ENCODE data around the gene GRM7.

Gene GRM7

DNA sequence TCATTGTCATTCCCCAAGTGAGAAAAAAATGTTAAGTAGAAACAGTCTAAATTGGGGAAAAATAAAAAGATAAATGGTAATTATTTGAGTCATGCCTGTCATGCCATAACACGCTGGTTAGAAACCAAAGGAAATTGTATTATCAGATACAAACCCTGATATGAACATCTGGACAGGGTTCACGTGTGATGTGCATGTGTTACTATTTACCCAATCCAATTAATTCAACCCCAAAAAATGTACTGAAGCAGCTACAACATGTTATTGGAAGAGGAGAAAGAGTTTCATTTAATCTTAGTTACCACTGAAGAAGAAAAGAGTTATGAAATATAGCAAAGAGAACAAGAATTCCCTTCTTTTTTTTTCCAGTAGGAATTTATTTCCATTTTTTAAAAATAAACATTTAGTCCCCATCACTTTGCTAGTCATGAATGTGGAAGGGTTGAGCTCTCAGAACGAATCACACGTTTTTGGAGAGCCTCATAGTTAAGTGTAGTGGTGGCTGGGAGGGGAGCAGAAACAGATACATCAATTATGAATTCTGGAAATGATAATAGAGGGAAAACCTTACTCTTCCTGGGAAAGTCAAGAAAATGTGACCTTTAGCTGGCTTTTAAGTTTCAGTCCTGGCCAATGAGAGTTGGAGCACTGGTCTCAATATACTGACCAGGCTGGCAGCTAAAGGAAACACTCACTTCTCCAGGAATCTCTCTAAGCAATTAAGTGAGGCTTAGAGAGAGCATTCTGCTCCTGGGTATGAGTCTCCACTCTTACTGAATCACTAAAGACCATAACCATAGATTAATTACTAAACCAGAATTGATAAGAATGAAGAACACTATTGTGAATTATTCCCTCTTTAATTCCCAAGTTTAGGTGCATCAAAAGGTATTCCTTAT is 796.5 kb downstream of the GRM7 start:
- no peak for DNase-seq (ENCODE audit: low spot score)

DNA sequence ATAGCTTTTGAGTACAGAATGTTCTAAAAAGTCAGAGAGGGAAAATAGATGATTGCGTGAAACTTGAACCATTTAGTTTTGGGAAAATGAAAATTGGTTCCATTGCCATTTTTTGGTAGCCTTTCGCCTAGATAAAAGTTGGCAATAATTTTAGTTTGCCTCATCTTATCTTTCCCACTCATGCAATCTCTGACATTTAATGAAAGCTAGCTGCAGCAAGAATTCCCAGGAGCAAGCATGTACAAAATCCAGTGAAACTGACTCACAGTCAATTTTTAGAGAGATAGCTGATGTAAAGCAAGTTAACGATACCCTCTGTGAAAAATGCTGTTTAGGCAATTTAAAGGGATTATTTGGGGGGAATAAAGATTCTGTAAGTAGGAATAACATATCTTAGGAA is 797.4 kb downstream of the GRM7 start:
- no peak for DNase-seq (ENCODE audit: low spot score)

DNA sequence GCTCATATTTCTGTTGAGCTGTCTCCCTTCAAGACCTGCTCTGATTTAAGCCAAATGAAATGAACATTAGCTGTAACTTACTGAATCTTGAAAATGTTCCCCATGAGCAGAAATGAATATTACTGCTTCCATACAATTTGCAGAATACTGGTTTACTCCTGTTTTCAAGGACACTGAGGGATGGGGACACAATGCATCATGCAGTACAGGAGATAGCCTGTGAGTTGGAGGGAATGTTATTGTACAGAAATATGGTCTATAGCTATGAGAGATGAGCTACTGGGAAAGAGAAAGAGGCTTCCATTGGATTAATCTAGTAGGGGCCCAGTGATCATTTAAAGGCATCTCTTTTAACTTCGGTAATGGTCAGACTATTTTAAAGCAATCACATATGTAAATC is 798.2 kb downstream of the GRM7 start:
- no peak for DNase-seq (ENCODE audit: low spot score)

DNA sequence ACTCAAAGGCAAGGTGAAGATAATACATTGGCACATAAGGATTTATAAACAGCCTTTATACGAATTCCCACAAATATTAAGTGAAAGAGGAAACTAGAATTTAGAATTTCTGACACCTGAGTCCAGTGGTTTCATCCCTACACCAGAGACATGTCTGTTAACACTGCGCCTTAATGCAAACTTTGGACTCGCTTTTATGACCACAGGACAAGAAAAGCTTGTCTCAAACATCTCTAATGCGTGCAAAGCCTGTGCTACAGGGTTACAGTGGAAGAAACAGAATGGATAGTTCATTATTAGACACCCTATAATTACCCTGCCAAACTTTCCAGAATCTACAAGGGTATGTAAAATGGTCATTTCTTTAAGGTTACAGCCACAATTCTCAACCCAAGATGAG is 802.9 kb downstream of the GRM7 start:
- DNase-seq (ENCODE audit: low spot score): no peak

DNA sequence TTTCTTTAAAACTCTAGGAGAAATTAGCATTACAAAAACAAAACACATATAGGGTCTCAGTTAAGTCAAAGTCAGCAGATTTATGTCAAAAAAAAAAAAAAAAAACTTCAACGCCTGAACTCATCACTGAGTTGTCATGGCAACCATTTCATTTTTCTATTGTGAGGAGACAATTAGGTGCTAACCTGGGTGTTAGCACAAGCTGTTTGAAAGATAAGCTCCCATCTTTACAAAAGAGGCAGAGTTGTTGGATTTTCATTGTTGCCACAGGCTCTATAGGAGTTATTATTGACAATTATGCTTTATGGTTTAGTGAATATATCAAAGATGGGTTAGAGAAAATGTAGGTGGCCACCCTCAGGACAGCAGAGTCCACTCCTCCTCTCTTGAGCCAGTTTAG is 806.9 kb downstream of the GRM7 start:
- no peak for DNase-seq (ENCODE audit: low spot score)

DNA sequence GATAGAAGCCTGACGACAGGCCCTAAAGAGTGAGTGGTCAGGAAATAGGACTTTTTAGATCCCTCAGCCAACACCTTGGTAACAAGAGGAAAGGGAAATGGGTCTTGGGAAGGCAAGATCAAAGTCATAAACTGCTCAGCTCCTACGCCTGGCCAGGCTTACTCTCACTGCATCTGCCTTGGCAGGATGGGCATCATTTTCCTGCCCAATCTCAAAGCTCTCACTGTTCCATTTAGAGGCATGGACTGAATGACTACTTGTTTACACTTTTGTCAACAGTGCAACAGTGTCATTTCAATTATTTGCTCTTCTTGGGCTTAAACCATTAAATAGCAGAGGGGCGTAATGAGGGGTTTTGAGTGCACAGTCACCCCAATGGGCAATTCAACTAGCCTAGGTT is 808.7 kb downstream of the GRM7 start:
- no peak for DNase-seq (ENCODE audit: low spot score)

DNA sequence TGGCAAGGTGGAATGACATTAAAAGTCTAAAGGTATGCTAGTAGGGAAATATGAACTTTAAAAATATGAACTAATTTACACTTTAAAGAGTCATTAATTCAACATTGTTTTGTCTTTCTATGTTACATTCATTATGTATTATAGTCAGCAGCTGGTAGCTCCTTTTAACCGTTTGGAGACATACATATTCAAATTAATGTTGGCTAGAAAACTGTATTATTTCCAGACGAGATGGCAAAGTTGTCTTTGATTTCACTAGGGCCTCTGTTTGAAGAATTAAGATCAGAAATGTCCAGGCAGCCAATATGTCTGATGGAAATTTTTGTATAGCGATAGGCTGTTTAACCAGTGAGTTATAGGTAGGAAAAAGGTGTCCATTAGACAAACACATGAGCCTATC is 817.6 kb downstream of the GRM7 start:
- DNase-seq (ENCODE audit: low spot score): no peak

DNA sequence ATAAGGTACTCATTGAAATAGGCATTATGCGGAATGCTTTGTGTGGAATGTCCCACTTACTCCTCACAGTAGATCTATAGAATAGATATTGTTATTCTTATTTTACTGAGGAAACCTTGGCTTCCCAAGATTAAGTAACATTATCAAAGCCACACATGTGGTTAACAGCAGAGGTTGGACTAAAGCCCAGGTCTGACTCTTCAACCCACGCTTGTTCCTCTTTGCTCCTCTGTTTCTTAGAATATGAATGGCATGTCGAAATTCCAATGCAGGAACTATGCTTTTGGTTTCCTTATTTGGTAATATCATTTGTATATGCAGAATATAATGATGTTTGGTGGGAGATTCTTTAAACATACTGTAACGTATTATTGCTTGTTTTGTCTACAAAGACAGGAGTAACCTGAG is 821.9 kb downstream of the GRM7 start:
- DNase-seq (ENCODE audit: low spot score): peak; percentile 23

DNA sequence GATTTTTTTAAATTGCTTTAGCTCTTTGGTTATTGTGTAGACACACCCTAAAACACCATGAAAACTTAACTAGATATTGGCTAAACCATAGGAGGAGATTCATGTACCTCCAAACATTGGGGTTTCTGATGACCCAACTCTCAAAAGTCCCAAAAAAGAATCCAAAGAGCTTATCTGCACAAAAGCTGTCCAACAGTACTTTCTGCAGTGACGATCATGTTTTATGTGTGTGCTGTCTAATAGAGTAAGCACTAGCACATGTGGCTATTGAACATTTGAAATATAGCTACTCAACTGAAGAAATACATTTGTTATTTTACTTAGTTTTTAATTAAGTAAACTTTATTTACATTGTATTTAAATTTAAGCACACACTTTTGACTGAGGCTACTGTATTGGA is 822.5 kb downstream of the GRM7 start:
- no peak for DNase-seq (ENCODE audit: low spot score)

DNA sequence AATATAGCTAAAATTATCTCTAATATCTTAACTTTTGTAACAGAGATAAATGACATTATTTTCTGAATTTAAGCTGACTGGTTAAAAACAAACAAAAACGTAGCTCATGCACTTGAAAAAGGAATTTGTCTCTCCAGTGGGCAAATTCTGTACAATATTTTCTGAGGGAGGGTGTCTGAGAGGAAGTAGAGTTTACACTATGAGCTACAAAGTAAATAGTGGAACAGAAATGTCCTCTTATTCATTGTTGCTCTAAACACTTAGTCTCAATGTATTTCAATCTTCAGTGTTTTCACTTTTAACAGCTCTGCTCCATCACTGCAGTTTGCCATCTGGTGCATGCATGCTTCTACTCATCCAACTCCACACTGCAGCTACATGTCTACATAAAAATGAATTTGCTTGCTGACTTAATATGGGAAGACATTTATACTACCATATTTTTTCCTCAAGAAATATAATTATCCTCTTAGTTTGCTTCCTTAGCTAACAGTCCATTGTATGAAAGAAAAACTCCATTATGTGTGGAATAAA is 823.3 kb downstream of the GRM7 start:
- DNase-seq (ENCODE audit: low spot score): no peak

DNA sequence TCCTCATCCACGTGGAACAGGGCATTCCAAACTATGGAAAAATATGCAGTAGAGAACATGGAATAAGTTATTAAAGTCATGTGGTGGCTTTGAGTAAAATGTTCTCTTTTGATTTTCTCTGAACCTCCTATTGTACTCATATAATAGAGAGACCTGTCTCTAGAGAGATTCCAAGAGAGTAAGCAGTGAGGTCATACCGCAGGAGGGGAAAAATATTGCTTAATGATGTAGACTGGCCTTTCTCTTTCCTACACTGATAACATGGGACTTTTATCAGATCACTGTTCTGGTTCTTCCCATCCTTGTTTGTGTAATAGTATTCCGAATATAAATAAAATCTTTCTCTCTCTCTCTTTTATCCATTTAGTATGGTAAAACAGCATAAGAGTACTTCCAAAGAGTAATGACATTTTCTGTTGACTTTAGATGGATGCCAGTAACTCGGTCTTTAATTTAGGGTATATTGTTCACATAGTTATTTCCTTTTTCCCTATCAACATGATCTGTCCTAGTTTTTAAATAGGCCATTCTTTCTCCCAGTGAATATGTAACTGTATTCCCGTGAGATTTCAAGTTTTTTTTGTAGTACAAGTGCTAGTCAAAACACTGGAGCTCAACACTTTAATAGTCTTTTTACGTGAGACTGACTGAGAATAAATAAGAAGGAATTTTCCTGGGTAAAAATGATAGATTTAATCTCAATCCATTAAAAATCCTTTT is 826.7 kb downstream of the GRM7 start:
- no peak for DNase-seq (ENCODE audit: low spot score)

DNA sequence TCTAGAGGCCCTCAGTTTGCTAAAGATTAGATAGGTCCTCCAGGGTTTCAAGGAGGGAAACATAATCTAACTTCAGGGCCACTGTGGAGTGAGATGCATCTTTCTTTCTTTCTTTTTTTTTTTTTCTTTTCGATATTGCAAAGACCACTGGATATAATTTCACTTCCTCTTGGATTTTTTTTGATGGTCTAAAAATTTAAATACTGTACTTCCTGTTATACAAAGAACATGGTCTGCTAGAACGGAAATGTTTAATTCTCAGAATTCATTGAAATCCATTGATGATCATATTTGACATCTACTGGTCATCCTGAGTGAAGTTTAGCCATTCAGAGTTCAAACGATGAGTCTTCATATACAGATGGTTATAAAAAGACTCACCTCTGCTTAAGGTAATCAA is 832.0 kb downstream of the GRM7 start:
- DNase-seq (ENCODE audit: low spot score): no peak

DNA sequence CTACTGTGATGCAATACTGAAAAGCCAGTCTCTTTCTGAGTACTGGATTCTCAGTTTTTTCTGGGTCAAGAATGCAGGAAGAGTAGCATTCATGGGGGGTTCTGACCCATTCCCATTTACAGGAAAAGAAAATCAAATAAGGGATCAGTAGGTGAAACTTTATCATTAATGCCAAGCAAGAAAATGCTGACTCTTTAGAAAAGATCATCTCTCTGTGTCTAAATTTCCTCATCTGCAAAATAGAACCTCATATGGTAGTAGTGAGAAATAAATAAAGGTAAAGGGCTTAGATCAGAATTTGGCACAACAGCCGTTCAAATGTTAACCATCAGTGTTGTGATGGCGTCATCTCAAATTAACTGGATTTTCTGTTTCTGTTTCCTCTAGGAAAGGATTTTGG is 833.1 kb downstream of the GRM7 start:
- no peak for DNase-seq (ENCODE audit: low spot score)

DNA sequence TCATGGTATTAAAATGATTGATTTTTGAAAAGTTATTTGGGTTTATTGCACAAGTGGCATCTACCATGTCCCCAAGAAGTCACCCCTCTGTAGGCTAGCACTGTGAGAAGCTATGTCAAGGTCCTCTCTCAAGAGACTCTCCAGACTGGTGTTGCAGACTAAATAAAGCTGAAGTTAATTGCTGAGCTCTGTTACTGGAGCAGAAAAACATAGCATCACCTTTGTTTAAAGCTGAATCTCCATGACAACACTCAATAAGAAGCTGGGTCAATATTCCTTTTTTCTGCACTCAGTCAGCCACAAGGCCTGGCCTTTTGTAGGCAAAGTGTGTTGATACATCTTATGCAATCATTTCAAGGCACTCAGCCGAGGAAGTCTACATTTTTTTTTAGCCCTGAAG is 834.1 kb downstream of the GRM7 start:
- no peak for DNase-seq (ENCODE audit: low spot score)

DNA sequence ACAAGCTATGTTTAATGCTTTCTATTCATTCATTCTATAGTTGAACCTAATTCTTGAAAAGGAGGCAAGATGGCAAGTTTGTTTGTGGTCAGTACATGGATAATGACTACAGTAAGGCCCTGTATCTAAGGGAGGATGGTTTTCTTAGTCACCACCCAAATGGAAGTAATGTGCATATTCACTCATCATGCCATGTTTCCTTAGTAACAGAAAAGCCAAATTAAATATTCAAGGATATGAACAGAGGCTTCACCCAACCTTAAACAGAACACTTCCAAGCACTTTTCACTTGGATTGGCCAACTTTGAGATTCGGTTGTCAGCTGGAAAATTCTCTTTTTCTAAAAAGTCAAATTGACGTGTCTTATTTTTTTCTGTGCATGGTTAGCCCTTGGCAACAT is 835.4 kb downstream of the GRM7 start:
- no peak for DNase-seq (ENCODE audit: low spot score)

DNA sequence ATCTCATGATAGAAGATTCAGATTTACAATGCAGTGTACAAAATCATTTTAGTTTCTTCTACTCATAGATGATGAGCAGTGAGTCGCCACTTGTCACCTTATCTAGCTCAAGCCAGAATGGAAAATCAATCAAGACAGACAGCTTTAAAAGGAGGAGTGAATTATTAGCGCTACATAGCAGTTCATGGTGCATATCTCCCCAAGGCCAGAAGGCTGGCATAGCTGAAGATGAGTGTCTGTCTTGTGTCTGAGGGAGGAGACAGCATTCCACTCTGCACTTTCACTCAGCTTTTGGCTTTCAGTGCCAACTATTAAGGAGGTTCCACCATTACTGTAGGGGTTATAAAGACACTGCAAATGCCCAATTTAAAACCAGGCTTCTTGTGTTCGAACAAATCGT is 836.6 kb downstream of the GRM7 start:
- DNase-seq (ENCODE audit: low spot score): no peak

DNA sequence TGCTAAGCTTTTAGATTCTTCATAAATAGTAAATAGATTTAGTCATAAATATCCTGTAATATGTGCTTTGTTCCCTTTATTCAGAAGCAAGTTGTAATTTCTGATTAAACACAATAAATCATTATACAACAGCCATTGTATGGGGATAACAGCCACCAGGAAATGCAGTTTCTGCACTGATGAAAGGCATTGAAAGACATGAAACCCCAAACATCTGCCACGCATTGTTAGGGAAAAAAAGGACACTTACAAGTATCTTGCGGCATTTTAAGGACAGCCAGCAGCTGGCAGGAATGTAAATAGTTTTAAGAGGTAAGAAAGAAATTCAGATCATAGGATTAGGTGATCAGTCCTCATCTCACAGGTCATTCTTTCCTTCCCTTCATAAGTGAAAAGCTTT is 839.6 kb downstream of the GRM7 start:
- no peak for DNase-seq (ENCODE audit: low spot score)

DNA sequence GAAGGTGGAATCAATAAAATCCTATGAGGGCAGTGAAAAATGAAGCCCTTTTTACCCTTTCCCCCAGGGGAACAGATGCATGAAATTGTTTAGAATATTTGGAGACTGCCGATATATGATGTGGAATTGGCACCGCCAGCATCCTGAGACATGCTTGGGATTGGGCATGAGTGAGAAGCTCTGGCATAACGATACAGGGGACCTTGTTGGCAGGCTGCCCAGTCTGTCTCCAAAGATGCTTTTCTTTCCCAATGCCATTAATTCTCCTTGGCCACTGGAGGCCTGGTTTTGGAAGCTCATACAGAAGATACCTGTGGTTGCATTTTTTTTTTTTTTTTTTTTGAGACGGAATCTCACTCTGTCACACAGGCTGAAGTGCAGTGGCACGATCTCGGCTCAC is 840.1 kb downstream of the GRM7 start:
- DNase-seq (ENCODE audit: low spot score): no peak

DNA sequence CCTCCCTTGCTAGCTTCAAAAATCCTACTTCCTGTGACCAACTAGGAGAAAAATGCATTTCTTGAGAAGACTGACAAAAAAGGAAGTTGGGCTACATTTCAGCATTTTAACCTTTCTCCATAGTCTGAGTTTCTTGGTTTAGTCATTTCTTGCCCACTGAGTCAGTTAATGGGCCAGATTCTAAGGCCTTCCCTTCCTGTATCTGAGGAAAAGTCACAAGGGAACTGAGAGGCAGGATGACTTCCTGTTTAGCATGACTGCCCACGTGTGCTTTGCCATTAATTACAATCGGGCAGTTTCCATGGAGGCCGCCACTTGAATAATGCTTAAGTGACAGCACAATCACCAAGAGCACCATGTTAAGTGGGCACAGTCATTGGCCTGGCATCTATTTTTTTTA is 846.3 kb downstream of the GRM7 start:
- no peak for DNase-seq (ENCODE audit: low spot score)

DNA sequence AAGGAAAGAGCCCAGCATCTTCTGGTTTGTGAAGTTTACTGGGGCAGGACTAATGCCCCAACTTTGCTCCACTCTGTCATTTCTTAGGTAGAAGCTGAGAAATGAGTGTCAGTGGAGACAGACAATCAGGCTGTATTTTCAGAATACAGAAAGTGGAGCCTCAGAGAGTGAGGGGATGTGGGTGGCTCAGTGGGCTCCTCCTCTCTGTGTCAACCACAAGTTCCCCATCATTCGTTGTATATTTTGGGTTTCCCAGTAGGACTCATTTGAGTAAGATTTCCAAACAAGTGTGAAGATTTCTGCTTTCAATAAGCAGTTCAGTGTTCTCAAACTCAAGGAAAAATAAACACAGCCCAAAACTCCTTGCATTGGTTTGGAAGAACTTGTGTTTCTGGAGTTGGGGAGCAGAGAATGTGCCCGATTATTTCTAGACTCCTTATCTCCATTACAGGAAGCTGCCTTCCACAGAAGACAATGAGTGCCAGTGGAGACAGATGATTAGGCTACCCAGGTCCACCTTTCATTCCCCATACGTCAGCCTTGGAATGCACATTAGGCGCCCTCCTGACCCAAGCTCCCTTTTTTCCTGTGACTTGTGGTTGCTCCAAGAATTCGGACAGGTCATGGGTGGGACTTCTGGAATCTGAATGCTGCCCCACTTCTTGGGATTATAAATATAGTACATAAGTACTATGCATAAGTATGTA is 848.6 kb downstream of the GRM7 start:
- no peak for DNase-seq (ENCODE audit: low spot score)

DNA sequence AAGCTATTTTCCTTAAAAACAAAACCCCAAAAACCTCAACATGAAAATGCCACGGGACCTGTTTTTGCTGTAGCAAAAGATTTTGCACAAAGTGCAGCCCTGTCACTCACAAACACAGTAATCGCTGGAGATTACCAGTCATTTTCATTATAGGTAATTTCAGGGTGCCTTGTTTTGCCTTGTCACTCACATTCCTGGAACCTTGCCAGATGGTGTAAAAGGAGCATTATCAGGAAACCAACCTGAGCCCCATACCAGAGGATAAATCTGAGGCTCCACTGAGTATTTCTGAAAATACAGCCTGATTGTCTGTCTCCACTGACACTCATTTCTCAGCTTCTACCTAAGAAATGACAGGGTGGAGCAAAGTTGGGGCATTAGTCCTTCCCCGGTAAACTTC is 849.4 kb downstream of the GRM7 start:
- DNase-seq (ENCODE audit: low spot score): no peak

DNA sequence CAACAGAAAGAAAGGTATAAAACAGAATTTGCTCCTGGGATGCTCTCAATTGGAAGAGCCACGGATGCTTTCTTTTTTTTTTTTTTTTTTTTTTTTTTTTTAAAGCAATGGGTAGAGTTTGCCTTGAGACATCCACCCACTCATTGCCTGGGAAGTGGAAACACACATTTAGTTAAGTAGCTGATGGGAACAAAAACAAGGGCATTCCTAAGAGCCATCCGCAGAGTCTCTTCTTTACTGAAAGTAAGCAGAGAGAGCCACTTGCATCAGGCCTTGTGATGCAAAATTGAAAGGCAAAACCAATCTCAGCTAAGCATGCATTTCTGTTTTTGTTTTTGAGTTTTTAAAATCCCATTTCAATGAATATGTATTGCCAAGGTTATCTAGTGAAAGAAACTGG is 852.8 kb downstream of the GRM7 start:
- DNase-seq (ENCODE audit: low spot score): peak; percentile 30

All from iPS-NIHi11 (cell line).